ENCODE data around the gene ACSS2. TPM values are rescaled to one million over a fixed set of nuclear protein-coding genes. Genes with fewer than 3 reads are reported as not detected.

ACSS2 gene
- polyA plus RNA-seq, 2 donors: 31.4 to 44.2 TPM

GRCh38 chr20:34904202-34904621 lies 27.8 kb downstream of the ACSS2 start:
- 55 to 61% methylated on average over 3 of the region's 3 CpGs for WGBS, 2 donors
- Histone ChIP-seq H3K4me3 (ENCODE audit: low read depth in 1 of 2, low read length in 2 of 2) (no peak overlapping the region), H3K27me3 (ENCODE audit: control insufficient read depth in 1 of 2, insufficient read depth in 2 of 2, low read length in 2 of 2) (no peaks in the 10 kb centered on the region), H3K9me3 (ENCODE audit: control insufficient read depth in 2 of 2, insufficient read depth in 1 of 2, low read depth in 1 of 2, low read length in 1 of 2) (no peaks in the 10 kb centered on the region), H3K4me1 (ENCODE audit: control insufficient read depth in 2 of 2, insufficient read depth in 2 of 2, low read length in 1 of 2) (peaks cover 0 to 3% of the 10 kb centered on the region in 2 donors), H3K36me3 (ENCODE audit: control insufficient read depth in 2 of 2, insufficient read depth in 2 of 2, low read length in 1 of 2) (peaks cover 0 to 3% of the 10 kb centered on the region in 2 donors), H3K27ac (ENCODE audit: low read depth in 2 of 2, low read length in 1 of 2) (no peak overlapping the region)

GRCh38 chr20:34907616-34908469 lies 31.4 kb downstream of the ACSS2 start:
- Histone ChIP-seq H3K27ac (ENCODE audit: low read depth in 2 of 2, low read length in 1 of 2) (peak overlapping the region; percentile 38 to 84), H3K27me3 (ENCODE audit: control insufficient read depth in 1 of 2, insufficient read depth in 2 of 2, low read length in 2 of 2) (no peaks in the 10 kb centered on the region), H3K36me3 (ENCODE audit: control insufficient read depth in 2 of 2, insufficient read depth in 2 of 2, low read length in 1 of 2) (no peaks in the 10 kb centered on the region), H3K4me1 (ENCODE audit: control insufficient read depth in 2 of 2, insufficient read depth in 2 of 2, low read length in 1 of 2) (peaks cover 0 to 3% of the 10 kb centered on the region in 2 donors), H3K9me3 (ENCODE audit: control insufficient read depth in 2 of 2, insufficient read depth in 1 of 2, low read depth in 1 of 2, low read length in 1 of 2) (no peaks in the 10 kb centered on the region), H3K4me3 (ENCODE audit: low read depth in 1 of 2, low read length in 2 of 2) (no peak overlapping the region)
- WGBS, 2 donors: 28 to 32% methylated on average over 7 of the region's 7 CpGs

GRCh38 chr20:34915131-34915530 lies 38.7 kb downstream of the ACSS2 start:
- 85 to 94% methylated on average over 4 of the region's 4 CpGs for WGBS, 2 donors
- no peak overlapping the region for H3K27ac ChIP-seq (ENCODE audit: low read depth in 2 of 2, low read length in 1 of 2)
- no peaks in the 10 kb centered on the region for H3K4me1 ChIP-seq (ENCODE audit: control insufficient read depth in 2 of 2, insufficient read depth in 2 of 2, low read length in 1 of 2)

GRCh38 chr20:34915749-34916455 lies 39.5 kb downstream of the ACSS2 start:
- WGBS, 2 donors: 71 to 93% methylated on average over 4 of the region's 4 CpGs
- Histone ChIP-seq H3K4me1 (ENCODE audit: control insufficient read depth in 2 of 2, insufficient read depth in 2 of 2, low read length in 1 of 2) (no peaks in the 10 kb centered on the region), H3K27me3 (ENCODE audit: control insufficient read depth in 1 of 2, insufficient read depth in 2 of 2, low read length in 2 of 2) (no peaks in the 10 kb centered on the region), H3K9me3 (ENCODE audit: control insufficient read depth in 2 of 2, insufficient read depth in 1 of 2, low read depth in 1 of 2, low read length in 1 of 2) (no peaks in the 10 kb centered on the region), H3K4me3 (ENCODE audit: low read depth in 1 of 2, low read length in 2 of 2) (no peak overlapping the region), H3K36me3 (ENCODE audit: control insufficient read depth in 2 of 2, insufficient read depth in 2 of 2, low read length in 1 of 2) (peaks cover 2 to 18% of the 10 kb centered on the region in 2 donors), H3K27ac (ENCODE audit: low read depth in 2 of 2, low read length in 1 of 2) (no peak overlapping the region)

More at GRCh38 chr20:34915131-34915530, 38.7 kb downstream of the ACSS2 start:
- no peaks in the 10 kb centered on the region for H3K27me3 ChIP-seq (ENCODE audit: control insufficient read depth in 1 of 2, insufficient read depth in 2 of 2, low read length in 2 of 2)
- no peak overlapping the region for H3K4me3 ChIP-seq (ENCODE audit: low read depth in 1 of 2, low read length in 2 of 2)
- H3K36me3 ChIP-seq (ENCODE audit: control insufficient read depth in 2 of 2, insufficient read depth in 2 of 2, low read length in 1 of 2): peaks cover 2 to 11% of the 10 kb centered on the region in 2 donors
- no peaks in the 10 kb centered on the region for H3K9me3 ChIP-seq (ENCODE audit: control insufficient read depth in 2 of 2, insufficient read depth in 1 of 2, low read depth in 1 of 2, low read length in 1 of 2)

GRCh38 chr20:34916774-34917354 lies 40.5 kb downstream of the ACSS2 start:
- WGBS, 2 donors: 77 to 82% methylated on average over 2 of the region's 2 CpGs
- Histone ChIP-seq H3K36me3 (ENCODE audit: control insufficient read depth in 2 of 2, insufficient read depth in 2 of 2, low read length in 1 of 2) (peaks cover 2 to 24% of the 10 kb centered on the region in 2 donors), H3K27ac (ENCODE audit: low read depth in 2 of 2, low read length in 1 of 2) (no peak overlapping the region)

GRCh38 chr20:34920055-34920454 lies 43.6 kb downstream of the ACSS2 start:
- peaks cover 0 to 26% of the 10 kb centered on the region in 2 donors for H3K36me3 ChIP-seq (ENCODE audit: control insufficient read depth in 2 of 2, insufficient read depth in 2 of 2, low read length in 1 of 2)

More at GRCh38 chr20:34916774-34917354, 40.5 kb downstream of the ACSS2 start:
- Histone ChIP-seq H3K27me3 (ENCODE audit: control insufficient read depth in 1 of 2, insufficient read depth in 2 of 2, low read length in 2 of 2) (no peaks in the 10 kb centered on the region), H3K4me3 (ENCODE audit: low read depth in 1 of 2, low read length in 2 of 2) (no peak overlapping the region), H3K9me3 (ENCODE audit: control insufficient read depth in 2 of 2, insufficient read depth in 1 of 2, low read depth in 1 of 2, low read length in 1 of 2) (no peaks in the 10 kb centered on the region), H3K4me1 (ENCODE audit: control insufficient read depth in 2 of 2, insufficient read depth in 2 of 2, low read length in 1 of 2) (no peaks in the 10 kb centered on the region)

GRCh38 chr20:34921436-34921835 lies 45.0 kb downstream of the ACSS2 start:
- 67 to 78% methylated on average over 3 of the region's 3 CpGs for WGBS, 2 donors
- Histone ChIP-seq H3K9me3 (ENCODE audit: control insufficient read depth in 2 of 2, insufficient read depth in 1 of 2, low read depth in 1 of 2, low read length in 1 of 2) (no peaks in the 10 kb centered on the region), H3K27me3 (ENCODE audit: control insufficient read depth in 1 of 2, insufficient read depth in 2 of 2, low read length in 2 of 2) (no peaks in the 10 kb centered on the region), H3K4me1 (ENCODE audit: control insufficient read depth in 2 of 2, insufficient read depth in 2 of 2, low read length in 1 of 2) (no peaks in the 10 kb centered on the region), H3K27ac (ENCODE audit: low read depth in 2 of 2, low read length in 1 of 2) (no peak overlapping the region), H3K4me3 (ENCODE audit: low read depth in 1 of 2, low read length in 2 of 2) (no peak overlapping the region), H3K36me3 (ENCODE audit: control insufficient read depth in 2 of 2, insufficient read depth in 2 of 2, low read length in 1 of 2) (peaks cover 6 to 36% of the 10 kb centered on the region in 2 donors)

More at GRCh38 chr20:34920055-34920454, 43.6 kb downstream of the ACSS2 start:
- H3K4me3 ChIP-seq (ENCODE audit: low read depth in 1 of 2, low read length in 2 of 2): no peak overlapping the region
- no peaks in the 10 kb centered on the region for H3K27me3 ChIP-seq (ENCODE audit: control insufficient read depth in 1 of 2, insufficient read depth in 2 of 2, low read length in 2 of 2)
- no peak overlapping the region for H3K27ac ChIP-seq (ENCODE audit: low read depth in 2 of 2, low read length in 1 of 2)
- H3K4me1 ChIP-seq (ENCODE audit: control insufficient read depth in 2 of 2, insufficient read depth in 2 of 2, low read length in 1 of 2): no peaks in the 10 kb centered on the region
- H3K9me3 ChIP-seq (ENCODE audit: control insufficient read depth in 2 of 2, insufficient read depth in 1 of 2, low read depth in 1 of 2, low read length in 1 of 2): no peaks in the 10 kb centered on the region

GRCh38 chr20:34922654-34923381 lies 46.4 kb downstream of the ACSS2 start:
- H3K9me3 ChIP-seq (ENCODE audit: control insufficient read depth in 2 of 2, insufficient read depth in 1 of 2, low read depth in 1 of 2, low read length in 1 of 2): no peaks in the 10 kb centered on the region
- peak overlapping the region in 1 of 2 donors; percentile 47 for H3K27ac ChIP-seq (ENCODE audit: low read depth in 2 of 2, low read length in 1 of 2)
- no peaks in the 10 kb centered on the region for H3K4me1 ChIP-seq (ENCODE audit: control insufficient read depth in 2 of 2, insufficient read depth in 2 of 2, low read length in 1 of 2)
- H3K27me3 ChIP-seq (ENCODE audit: control insufficient read depth in 1 of 2, insufficient read depth in 2 of 2, low read length in 2 of 2): no peaks in the 10 kb centered on the region
- 74 to 81% methylated on average over 5 of the region's 5 CpGs for WGBS, 2 donors
- H3K4me3 ChIP-seq (ENCODE audit: low read depth in 1 of 2, low read length in 2 of 2): no peak overlapping the region
- H3K36me3 ChIP-seq (ENCODE audit: control insufficient read depth in 2 of 2, insufficient read depth in 2 of 2, low read length in 1 of 2): peaks cover 13 to 42% of the 10 kb centered on the region in 2 donors

GRCh38 chr20:34923414-34923813 lies 47.0 kb downstream of the ACSS2 start:
- Histone ChIP-seq H3K9me3 (ENCODE audit: control insufficient read depth in 2 of 2, insufficient read depth in 1 of 2, low read depth in 1 of 2, low read length in 1 of 2) (no peaks in the 10 kb centered on the region), H3K27ac (ENCODE audit: low read depth in 2 of 2, low read length in 1 of 2) (no peak overlapping the region)

More at GRCh38 chr20:34923414-34923813, 47.0 kb downstream of the ACSS2 start:
- Histone ChIP-seq H3K27me3 (ENCODE audit: control insufficient read depth in 1 of 2, insufficient read depth in 2 of 2, low read length in 2 of 2) (no peaks in the 10 kb centered on the region), H3K4me3 (ENCODE audit: low read depth in 1 of 2, low read length in 2 of 2) (no peak overlapping the region), H3K36me3 (ENCODE audit: control insufficient read depth in 2 of 2, insufficient read depth in 2 of 2, low read length in 1 of 2) (peaks cover 15 to 46% of the 10 kb centered on the region in 2 donors), H3K4me1 (ENCODE audit: control insufficient read depth in 2 of 2, insufficient read depth in 2 of 2, low read length in 1 of 2) (no peaks in the 10 kb centered on the region)
- WGBS, 2 donors: 87 to 100% methylated on average over 2 of the region's 2 CpGs
